CD4-positive, alpha-beta memory T cell (primary cell): Measurements from ENCODE around the gene RHCG. TPM values are rescaled to one million over a fixed set of nuclear protein-coding genes. Genes with fewer than 3 reads are reported as not detected.

Experiments
- CTCF ChIA-PET: fragments of 350-600 bp; sonication (Branson Sonifier 250); formaldehyde crosslinking; loops from one replicate; lab custom pipeline; 2021; ENCODE audit warnings: inconsistent platforms; ENCODE audit not compliant: partially characterized antibody; lab: Charles Lee
- POLR2A ChIA-PET: fragments of 350-600 bp; sonication (Branson Sonifier 250); formaldehyde crosslinking; loops from one replicate; lab custom pipeline; 2021; ENCODE audit not compliant: partially characterized antibody; lab: Charles Lee
- DNase-seq, 5 donors: peaks; one replicate each; pipeline versions ENCODE4 v3.0.0 to v3.0.0-alpha.2; 2020 to 2022; ENCODE audit warnings: mixed read lengths in 1 of 5
- H3K27ac ChIP-seq: one replicate; pipeline ENCODE4 v1.7.0; 2013; ENCODE audit warnings: low read depth, low read length
- H3K27me3 ChIP-seq: 2 replicates; pipeline ENCODE4 v1.7.0; 2013; ENCODE audit warnings: mild to moderate bottlenecking, low read length, moderate library complexity; ENCODE audit not compliant: insufficient read depth
- H3K36me3 ChIP-seq: 2 replicates; pipeline ENCODE4 v1.7.0; 2013; ENCODE audit warnings: mild to moderate bottlenecking, low read length, moderate library complexity; ENCODE audit not compliant: insufficient read depth
- H3K4me1 ChIP-seq: 2 replicates; pipeline ENCODE4 v1.7.0; 2013; ENCODE audit warnings: mild to moderate bottlenecking, low read length, moderate library complexity; ENCODE audit not compliant: insufficient read depth
- H3K4me3 ChIP-seq, 2 donors: one replicate each; pipeline ENCODE4 v1.7.0; 2013; ENCODE audit warnings: low read length in 2 of 2, mild to moderate bottlenecking in 1 of 2
- H3K9me3 ChIP-seq, 2 donors: one replicate each; pipeline ENCODE4 v1.7.0; 2013; ENCODE audit warnings: low read length in 2 of 2, control low read depth in 1 of 2; ENCODE audit not compliant: control insufficient read depth in 1 of 2
- H3K27ac Mint-ChIP-seq, 7 donors: one replicate each; pipeline ENCODE4 v1.8.0; 2020 to 2021; ENCODE audit warnings: mixed read lengths in 7 of 7, mild to moderate bottlenecking in 6 of 7, inconsistent platforms in 3 of 7, moderate library complexity in 3 of 7
- H3K27me3 Mint-ChIP-seq, 2 donors: one replicate each; pipeline ENCODE4 v1.8.0; 2020 to 2021; ENCODE audit warnings: mixed read lengths in 2 of 2
- H3K36me3 Mint-ChIP-seq, 2 donors: one replicate each; pipeline ENCODE4 v1.8.0; 2020 to 2021; ENCODE audit warnings: mixed read lengths in 2 of 2, inconsistent platforms in 1 of 2, mild to moderate bottlenecking in 1 of 2
- H3K4me1 Mint-ChIP-seq, 4 donors: one replicate each; pipeline ENCODE4 v1.8.0; 2020 to 2021; ENCODE audit warnings: mixed read lengths in 4 of 4, mild to moderate bottlenecking in 1 of 4
- H3K4me3 Mint-ChIP-seq, 8 donors: one replicate each; pipeline ENCODE4 v1.8.0; 2020 to 2021; ENCODE audit warnings: mixed read lengths in 8 of 8, mild to moderate bottlenecking in 7 of 8, moderate library complexity in 6 of 8, inconsistent platforms in 3 of 8
- H3K9me3 Mint-ChIP-seq, 8 donors: one replicate each; pipeline ENCODE4 v1.8.0; 2020 to 2021; ENCODE audit warnings: mixed read lengths in 8 of 8, mild to moderate bottlenecking in 5 of 8, inconsistent platforms in 3 of 8, moderate library complexity in 1 of 8
- intact Hi-C: fragments of 100-400 bp; cut with micrococcal nuclease; formaldehyde crosslinking; loops from one replicate; pipeline ENCODE4 v1.15.1; 2023
- polyA plus RNA-seq, 2 donors: library from polyadenylated mRNA; unstranded; fragments of 300-500 nt; fragmentation: Illumina TruSeq; gene quantifications; one replicate each; pipeline ENCODE4 v1.2.3, GENCODE V29; 2021
- total RNA-seq, 2 experiments: library from RNA; stranded (reverse); gene quantifications; one replicate each; pipeline ENCODE4 v1.2.3, GENCODE V29; 2021

Gene RHCG
- total and polyA plus RNA-seq, 4 experiments from 2014 or later: not detected

- Histone ChIP-seq H3K36me3 (no peaks in the 10 kb centered on the region), H3K27me3 (no peaks in the 10 kb centered on the region), H3K4me1 (peaks cover 5% of the 10 kb centered on the region), H3K4me3 (peak overlapping the region; percentile 31 to 51), H3K27ac (no peak overlapping the region), H3K9me3 (no peaks in the 10 kb centered on the region)
- peak; percentile 73 to 84 (median 77) for DNase-seq
- Mint-ChIP-seq H3K9me3 (peaks cover 0 to 1% (median 0%) of the 10 kb centered on the region in 8 donors), H3K27me3 (peaks cover 6 to 23% of the 10 kb centered on the region in 2 donors), H3K4me1 (peaks cover 4 to 7% (median 6%) of the 10 kb centered on the region in 4 donors), H3K27ac (peak overlapping the region in 1 of 7 donors; percentile 53), H3K4me3 (peak overlapping the region; percentile 74 to 89 (median 82)), H3K36me3 (no peaks in the 10 kb centered on the region)
- POLR2A ChIA-PET: no interaction called here
- intact Hi-C loops: loop anchor here (1.0 kb wide), 3 partner anchors 14 to 223 kb away; no protein-coding TSS in a partner anchor
- CTCF ChIA-PET: interaction anchor here (0.8 to 4.5 kb wide), 17 partner anchors 8 to 227 kb away, joined by 3 to 133 read pairs (median 4); no protein-coding TSS in a partner anchor
These were observed 65.6 kb downstream of the RHCG start for GRCh38 chr15:89430530-89431341.

DNA sequence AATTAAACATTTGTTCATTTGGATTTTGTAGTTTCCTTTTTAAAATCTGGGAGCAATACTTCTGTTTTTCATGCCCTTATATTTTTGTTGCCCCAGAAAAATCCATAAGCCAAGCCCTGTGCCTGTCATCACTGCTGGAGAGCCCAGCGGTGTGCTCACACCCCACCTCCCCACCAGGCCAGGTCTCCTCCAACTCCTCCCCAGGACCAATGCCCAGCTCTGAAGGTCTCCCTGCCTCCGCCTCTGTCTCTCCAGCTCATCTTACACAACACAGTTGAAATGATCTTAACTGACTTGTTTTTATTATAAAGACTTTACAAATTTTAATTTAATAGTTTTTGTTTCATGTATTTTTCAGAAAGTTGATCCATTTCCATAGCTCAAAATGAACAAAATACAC, 66.4 kb downstream of the RHCG start:
- no peak overlapping the region for H3K4me3 ChIP-seq
- H3K4me1 ChIP-seq: peaks cover 5% of the 10 kb centered on the region
- ChIA-PET CTCF (interaction anchor here (0.5 to 4.5 kb wide), 17 partner anchors 8 to 226 kb away, joined by 3 to 133 read pairs (median 4); no protein-coding TSS in a partner anchor), POLR2A (no interaction called here)
- Mint-ChIP-seq H3K9me3 (peaks cover 0 to 1% (median 0%) of the 10 kb centered on the region in 8 donors), H3K27ac (no peak overlapping the region), H3K4me3 (peak overlapping the region in 2 of 8 donors; percentile 74 to 77), H3K4me1 (peaks cover 4 to 7% (median 6%) of the 10 kb centered on the region in 4 donors), H3K36me3 (no peaks in the 10 kb centered on the region), H3K27me3 (peaks cover 5 to 24% of the 10 kb centered on the region in 2 donors)
- no peaks in the 10 kb centered on the region for H3K36me3 ChIP-seq
- H3K27me3 ChIP-seq: no peaks in the 10 kb centered on the region
- intact Hi-C loops: loop anchor here (1.0 kb wide), 3 partner anchors 14 to 223 kb away; no protein-coding TSS in a partner anchor
- no peak for DNase-seq
- H3K9me3 ChIP-seq: no peaks in the 10 kb centered on the region
- no peak overlapping the region for H3K27ac ChIP-seq

- Histone ChIP-seq H3K27me3 (no peaks in the 10 kb centered on the region), H3K36me3 (no peaks in the 10 kb centered on the region), H3K4me3 (no peak overlapping the region), H3K27ac (no peak overlapping the region), H3K4me1 (peaks cover 5% of the 10 kb centered on the region), H3K9me3 (no peaks in the 10 kb centered on the region)
- intact Hi-C loops: no loop called here
- Mint-ChIP-seq H3K27me3 (peaks cover 3 to 19% of the 10 kb centered on the region in 2 donors), H3K36me3 (no peaks in the 10 kb centered on the region), H3K4me1 (peaks cover 4 to 7% (median 6%) of the 10 kb centered on the region in 4 donors), H3K27ac (no peak overlapping the region), H3K4me3 (peak overlapping the region in 1 of 8 donors; percentile 30), H3K9me3 (peaks cover 0 to 1% (median 0%) of the 10 kb centered on the region in 8 donors)
- ChIA-PET CTCF (interaction anchor here (1.5 to 4.5 kb wide), 4 partner anchors 18 to 222 kb away, joined by 6 to 133 read pairs (median 10); no protein-coding TSS in a partner anchor), POLR2A (no interaction called here)
- DNase-seq: no peak
These were observed 67.4 kb downstream of the RHCG start for GRCh38 chr15:89429023-89429422.

DNA sequence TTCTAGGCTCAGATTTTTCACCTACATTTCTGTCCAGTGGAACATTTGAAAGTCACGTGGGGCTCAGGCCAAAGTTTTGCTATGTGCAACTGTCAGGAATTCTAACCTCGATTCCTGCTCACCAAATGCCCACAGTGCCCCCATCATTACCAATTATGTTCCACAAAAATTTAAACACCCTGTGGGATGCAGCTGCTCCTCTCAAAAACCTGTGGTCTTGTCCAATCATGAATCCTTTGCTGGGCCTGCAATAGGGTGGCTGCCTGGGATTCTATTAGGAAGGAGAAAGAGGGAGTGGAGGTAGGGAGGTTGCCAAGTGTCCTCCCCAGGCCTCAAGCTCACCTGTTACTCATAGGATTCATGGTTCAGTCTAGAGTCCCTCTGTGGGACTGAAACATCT, 68.1 kb downstream of the RHCG start:
- Histone ChIP-seq H3K9me3 (no peaks in the 10 kb centered on the region), H3K36me3 (no peaks in the 10 kb centered on the region), H3K27ac (no peak overlapping the region), H3K27me3 (no peaks in the 10 kb centered on the region), H3K4me1 (peaks cover 5% of the 10 kb centered on the region), H3K4me3 (no peak overlapping the region)
- POLR2A ChIA-PET: no interaction called here
- H3K27me3 Mint-ChIP-seq: peaks cover 7 to 21% of the 10 kb centered on the region in 2 donors
- DNase-seq: no peak
- peaks cover 4 to 7% (median 6%) of the 10 kb centered on the region in 4 donors for H3K4me1 Mint-ChIP-seq
- no peak overlapping the region for H3K4me3 Mint-ChIP-seq
- intact Hi-C loops: no loop called here
- CTCF ChIA-PET: interaction anchor here (1.5 to 4.5 kb wide), 2 partner anchors 70 to 221 kb away, joined by 10 to 133 read pairs; no protein-coding TSS in a partner anchor
- H3K27ac Mint-ChIP-seq: no peak overlapping the region
- H3K36me3 Mint-ChIP-seq: no peaks in the 10 kb centered on the region
- H3K9me3 Mint-ChIP-seq: peaks cover 0 to 1% (median 0%) of the 10 kb centered on the region in 8 donors

DNA sequence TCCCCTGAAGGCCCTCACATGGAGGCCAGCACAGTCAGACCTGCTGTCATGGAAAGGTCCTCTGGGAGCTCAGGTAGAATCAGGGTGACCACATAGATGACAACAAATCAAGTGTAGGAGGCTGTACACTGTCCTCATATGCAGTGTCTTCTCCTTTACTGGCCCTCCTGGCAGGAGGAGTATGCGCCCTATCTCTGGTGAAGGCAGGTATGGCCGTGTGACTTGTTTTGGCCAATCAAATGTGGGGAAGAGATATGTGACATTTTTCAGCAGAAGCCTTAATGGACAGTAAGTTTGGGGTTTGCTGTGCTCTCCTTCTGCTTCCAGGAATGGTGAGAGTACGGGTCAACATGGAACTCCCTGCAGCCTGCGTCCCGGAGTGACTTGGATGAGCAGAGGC, 69.9 kb downstream of the RHCG start:
- DNase-seq: no peak
- Histone ChIP-seq H3K36me3 (no peaks in the 10 kb centered on the region), H3K9me3 (no peaks in the 10 kb centered on the region), H3K4me3 (no peak overlapping the region), H3K27ac (no peak overlapping the region), H3K4me1 (peaks cover 5% of the 10 kb centered on the region), H3K27me3 (no peaks in the 10 kb centered on the region)
- Mint-ChIP-seq H3K27ac (no peak overlapping the region), H3K27me3 (peaks cover 7 to 32% of the 10 kb centered on the region in 2 donors), H3K4me3 (no peak overlapping the region), H3K36me3 (no peaks in the 10 kb centered on the region), H3K9me3 (peaks cover 0 to 1% (median 0%) of the 10 kb centered on the region in 8 donors), H3K4me1 (peaks cover 4 to 7% (median 6%) of the 10 kb centered on the region in 4 donors)
- ChIA-PET CTCF (interaction anchor here (1.4 kb wide), 1 partner anchor 68 kb away, joined by 3 read pairs; no protein-coding TSS in a partner anchor), POLR2A (no interaction called here)
- intact Hi-C loops: no loop called here

DNA sequence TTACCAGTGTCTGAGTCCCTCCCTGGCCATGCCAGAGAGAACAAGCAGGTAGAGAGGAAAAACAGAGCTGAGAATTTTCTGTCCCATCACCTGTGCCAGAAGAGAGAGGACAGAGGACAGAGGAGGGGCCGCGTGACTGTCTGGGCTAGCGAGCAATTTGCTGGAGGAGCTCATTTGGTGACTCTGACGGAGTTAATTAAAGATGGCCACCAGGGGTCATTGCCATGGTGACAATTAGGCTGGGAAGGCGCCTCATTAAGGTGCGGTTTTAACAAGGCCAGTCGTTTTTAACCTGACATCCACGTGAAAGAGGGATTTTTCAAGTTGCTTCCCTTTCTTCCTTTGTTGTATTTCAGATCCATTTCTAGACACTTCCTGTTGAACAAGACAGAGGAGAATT, 72.4 kb downstream of the RHCG start:
- Histone ChIP-seq H3K36me3 (no peaks in the 10 kb centered on the region), H3K4me1 (no peaks in the 10 kb centered on the region), H3K27me3 (peaks cover 6% of the 10 kb centered on the region), H3K4me3 (no peak overlapping the region), H3K27ac (no peak overlapping the region), H3K9me3 (no peaks in the 10 kb centered on the region)
- no peak overlapping the region for H3K27ac Mint-ChIP-seq
- intact Hi-C loops: no loop called here
- no peaks in the 10 kb centered on the region for H3K4me1 Mint-ChIP-seq
- peaks cover 20 to 40% of the 10 kb centered on the region in 2 donors for H3K27me3 Mint-ChIP-seq
- no peaks in the 10 kb centered on the region for H3K36me3 Mint-ChIP-seq
- H3K4me3 Mint-ChIP-seq: peak overlapping the region in 1 of 8 donors; percentile 63
- no peak for DNase-seq
- POLR2A ChIA-PET: no interaction called here
- H3K9me3 Mint-ChIP-seq: peaks cover 0 to 4% (median 0%) of the 10 kb centered on the region in 8 donors
- CTCF ChIA-PET: interaction anchor here (1.5 to 2.1 kb wide), 2 partner anchors 15 to 65 kb away, joined by 3 to 14 read pairs; no protein-coding TSS in a partner anchor
